Choroid plexus epithelial cell (primary cell): ENCODE measurements around the gene SMAP1.

ENCODE experiments used
- DNase-seq: peaks from one replicate; pipeline ENCODE4 v3.0.0-alpha.2; 2010; ENCODE audit warnings: low read depth
- H3K4me3 ChIP-seq: 2 replicates; pipeline ENCODE4 v1.5.1; 2011; ENCODE audit warnings: low read depth, mild to moderate bottlenecking, control low read depth, low read length, moderate library complexity
- TF ChIP-seq, protein P1 (sequence below): conservative IDR thresholded peaks from 2 replicates; pipeline ENCODE4 v1.5.1; 2011; ENCODE audit warnings: low read depth, mild to moderate bottlenecking, control low read depth, inconsistent platforms, low read length, moderate library complexity

SMAP1 gene

DNA sequence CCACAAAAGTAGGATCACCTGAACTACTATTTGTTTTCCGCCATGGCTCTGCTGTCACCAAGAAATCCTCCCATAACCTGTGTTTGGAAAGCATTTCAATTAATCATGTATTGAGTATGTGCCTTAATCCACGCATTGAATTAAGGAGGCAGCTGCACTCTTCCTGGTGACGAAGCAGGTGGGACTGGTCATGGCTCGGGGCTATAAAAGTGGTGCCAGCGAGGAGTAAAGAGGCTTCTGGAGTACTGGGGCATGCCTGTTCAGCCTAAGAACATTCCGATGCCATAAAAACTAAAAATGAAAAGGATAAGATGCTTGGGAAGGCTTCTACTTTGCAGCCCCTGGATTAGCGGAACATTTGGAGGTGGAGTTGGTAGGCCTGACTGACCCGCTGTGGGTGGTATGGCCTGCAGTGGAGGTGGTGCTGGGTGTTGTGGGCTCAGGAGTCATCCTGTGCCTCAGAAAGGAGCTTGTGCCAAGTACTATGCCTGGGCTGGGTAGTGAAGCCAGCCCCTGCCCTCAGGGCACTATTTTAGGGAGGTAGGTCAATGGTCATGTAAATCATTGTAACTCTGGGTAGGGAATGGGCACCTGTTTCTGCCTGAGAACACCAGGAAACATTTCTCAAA is 178.6 kb downstream of the SMAP1 start:
- TF ChIP-seq, protein P1, sequence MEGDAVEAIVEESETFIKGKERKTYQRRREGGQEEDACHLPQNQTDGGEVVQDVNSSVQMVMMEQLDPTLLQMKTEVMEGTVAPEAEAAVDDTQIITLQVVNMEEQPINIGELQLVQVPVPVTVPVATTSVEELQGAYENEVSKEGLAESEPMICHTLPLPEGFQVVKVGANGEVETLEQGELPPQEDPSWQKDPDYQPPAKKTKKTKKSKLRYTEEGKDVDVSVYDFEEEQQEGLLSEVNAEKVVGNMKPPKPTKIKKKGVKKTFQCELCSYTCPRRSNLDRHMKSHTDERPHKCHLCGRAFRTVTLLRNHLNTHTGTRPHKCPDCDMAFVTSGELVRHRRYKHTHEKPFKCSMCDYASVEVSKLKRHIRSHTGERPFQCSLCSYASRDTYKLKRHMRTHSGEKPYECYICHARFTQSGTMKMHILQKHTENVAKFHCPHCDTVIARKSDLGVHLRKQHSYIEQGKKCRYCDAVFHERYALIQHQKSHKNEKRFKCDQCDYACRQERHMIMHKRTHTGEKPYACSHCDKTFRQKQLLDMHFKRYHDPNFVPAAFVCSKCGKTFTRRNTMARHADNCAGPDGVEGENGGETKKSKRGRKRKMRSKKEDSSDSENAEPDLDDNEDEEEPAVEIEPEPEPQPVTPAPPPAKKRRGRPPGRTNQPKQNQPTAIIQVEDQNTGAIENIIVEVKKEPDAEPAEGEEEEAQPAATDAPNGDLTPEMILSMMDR = no peak
- no peak for DNase-seq
- H3K4me3 ChIP-seq = no peak overlapping the region

DNA sequence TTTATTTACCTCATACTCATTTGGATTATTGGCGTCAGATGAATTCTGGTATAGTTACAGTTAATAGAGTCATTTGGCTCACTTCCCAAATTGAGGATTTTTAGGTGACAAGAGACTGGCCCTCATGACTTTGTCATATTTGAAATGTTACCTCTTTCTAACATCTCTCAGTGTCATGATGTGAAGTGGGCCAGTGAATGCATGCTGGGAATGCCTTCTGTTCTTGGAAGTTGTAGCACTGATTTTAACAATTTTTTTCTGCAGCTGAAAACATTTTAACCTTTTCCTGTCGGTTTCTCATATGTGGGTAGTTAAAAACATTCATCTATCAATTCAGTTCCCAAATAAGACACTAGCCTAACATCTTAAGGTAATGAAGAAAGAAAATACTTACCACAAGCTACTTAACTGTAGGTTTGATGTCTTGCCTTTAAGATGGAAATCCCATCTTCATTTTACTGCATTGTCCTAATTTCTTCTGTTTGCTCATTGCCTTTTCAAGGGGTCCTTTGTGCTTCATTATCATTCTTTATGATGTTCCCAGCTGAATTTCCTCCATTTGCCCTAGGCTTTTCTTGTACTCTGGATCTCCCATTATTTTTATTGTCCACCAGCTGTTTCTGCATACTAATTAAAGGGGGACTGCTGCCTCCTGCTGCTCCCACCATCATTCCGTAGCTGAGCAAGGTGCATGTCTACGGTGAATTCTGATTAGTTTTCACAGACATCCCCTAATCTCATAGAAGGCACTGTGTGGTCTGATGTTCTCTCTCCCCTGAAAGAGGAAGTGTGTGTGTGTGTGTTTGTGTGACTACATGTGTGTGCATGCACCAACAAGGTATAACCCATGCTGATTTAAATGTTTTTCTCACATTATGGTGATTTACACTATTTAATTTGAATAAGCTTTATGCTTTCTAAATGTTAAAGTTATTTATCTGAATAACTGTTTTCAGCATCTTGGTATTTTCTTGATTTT is 179.7 kb downstream of the SMAP1 start:
- DNase-seq = no peak
- TF ChIP-seq, protein P1 = no peak
- H3K4me3 ChIP-seq = no peak overlapping the region

DNA sequence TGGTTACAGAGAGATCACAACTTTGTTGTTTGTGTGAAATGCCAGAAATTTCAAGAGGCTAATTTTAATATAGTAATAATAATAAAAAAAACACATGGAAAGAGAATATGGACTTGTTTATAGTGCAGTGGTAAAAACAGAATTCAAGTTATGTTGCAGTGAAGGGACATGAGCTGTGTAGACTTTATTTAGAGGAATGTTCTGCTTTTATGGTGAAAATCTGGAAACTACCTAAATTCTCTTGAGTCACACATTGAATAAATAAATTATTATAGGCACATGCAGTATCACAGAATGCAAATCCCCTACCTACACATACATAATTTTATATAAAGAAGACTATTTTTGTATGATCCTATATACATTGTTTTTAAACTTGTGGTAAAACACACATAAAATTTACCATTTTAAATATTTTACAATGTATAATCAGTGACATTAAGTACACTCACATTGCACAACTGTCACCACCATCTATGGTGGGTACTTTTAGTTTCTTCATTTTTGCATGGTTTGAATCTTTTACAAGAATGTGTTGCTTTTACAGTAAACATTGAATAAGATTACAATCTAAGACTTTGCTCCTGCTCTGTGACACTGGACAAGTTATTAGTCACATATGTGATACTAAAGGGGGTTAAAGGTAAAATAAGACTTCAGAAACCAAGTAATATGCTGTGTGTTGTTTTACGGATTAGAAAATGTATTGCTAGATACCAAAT is 181.8 kb downstream of the SMAP1 start:
- TF ChIP-seq, protein P1 = no peak
- H3K4me3 ChIP-seq = no peak overlapping the region
- DNase-seq = peak; percentile 62

DNA sequence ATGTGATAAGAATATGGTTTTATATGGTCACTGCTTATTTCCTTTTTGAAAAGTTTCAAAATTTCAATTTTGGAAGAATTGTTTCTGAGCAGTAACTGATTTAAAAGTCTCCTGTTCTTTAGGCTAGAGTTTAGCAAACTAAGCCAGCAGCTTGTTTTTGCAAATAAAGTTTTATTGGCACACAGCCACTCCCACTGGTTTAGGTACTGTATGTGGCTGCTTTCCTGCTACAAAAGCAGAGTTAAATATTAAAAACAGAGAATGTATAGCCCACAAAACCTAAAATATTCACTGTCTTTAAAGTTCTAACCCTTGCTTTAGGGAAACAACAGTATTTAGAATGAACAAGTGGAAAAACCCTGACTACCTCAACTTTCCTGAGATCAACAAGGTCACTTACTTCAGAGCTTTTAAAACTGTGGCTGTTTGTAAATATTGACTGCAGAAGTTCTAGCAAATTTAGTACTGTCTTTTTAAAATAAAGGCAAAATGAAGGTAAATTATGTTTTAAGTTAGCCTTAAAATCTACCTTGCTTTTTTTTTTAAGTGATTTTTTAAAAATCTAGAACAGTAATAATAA is 185.1 kb downstream of the SMAP1 start:
- TF ChIP-seq, protein P1 = no peak
- no peak for DNase-seq
- no peak overlapping the region for H3K4me3 ChIP-seq

DNA sequence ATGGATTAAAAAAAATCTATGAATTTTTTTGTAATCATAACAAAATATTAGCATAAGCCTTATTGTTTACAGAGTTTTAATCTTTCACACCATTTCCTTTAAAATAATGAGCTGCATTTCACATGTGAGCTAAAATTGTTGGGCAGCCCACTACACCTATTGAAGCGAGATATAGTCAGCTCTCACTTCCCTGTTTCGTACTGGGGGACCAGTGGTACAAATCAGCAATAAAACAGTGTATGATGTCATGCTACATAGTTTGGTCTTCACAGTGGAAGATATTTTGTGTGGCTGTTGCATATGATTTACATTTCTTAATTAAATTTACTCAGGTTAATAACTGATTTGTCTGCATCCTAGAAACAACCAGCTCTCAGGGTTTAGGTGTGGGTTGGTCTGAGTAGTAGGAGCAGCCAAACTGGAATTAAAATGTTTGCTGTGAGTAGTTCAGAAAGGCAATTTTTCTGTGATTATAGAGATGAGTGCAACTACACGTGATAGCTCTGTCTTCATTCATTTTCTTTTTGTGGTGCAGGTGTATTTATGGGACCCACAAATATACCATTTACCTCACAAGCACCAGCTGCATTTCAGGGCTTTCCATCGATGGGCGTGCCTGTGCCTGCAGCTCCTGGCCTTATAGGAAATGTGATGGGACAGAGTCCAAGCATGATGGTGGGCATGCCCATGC is 189.8 kb downstream of the SMAP1 start:
- no peak overlapping the region for H3K4me3 ChIP-seq
- TF ChIP-seq, protein P1 = no peak
- no peak for DNase-seq

DNA sequence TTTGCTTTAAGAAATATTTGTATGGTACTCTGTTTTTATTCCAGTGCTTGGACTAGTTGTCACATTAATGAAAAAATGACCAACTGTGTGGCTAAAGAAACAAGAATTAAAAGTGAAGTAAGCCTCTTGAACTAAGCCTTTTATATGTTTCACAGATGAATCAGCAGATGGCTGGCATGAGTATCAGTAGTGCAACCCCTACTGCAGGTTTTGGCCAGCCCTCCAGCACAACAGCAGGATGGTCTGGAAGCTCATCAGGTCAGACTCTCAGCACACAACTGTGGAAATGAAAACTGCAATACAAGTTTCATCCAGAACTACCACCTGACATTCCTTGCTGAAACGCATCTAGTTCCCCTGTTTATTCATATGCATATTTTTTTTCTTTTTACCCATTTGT is 192.4 kb downstream of the SMAP1 start:
- TF ChIP-seq, protein P1 = no peak
- DNase-seq = no peak
- no peak overlapping the region for H3K4me3 ChIP-seq
